Measurements from ENCODE around the gene AMDHD1. TPM values are rescaled to one million over a fixed set of nuclear protein-coding genes. Genes with fewer than 3 reads are reported as not detected.

Gene AMDHD1
- total RNA-seq, 2 donors from 2014 or later: 0.34 to 0.82 TPM

Other genes with a start within 250 kb of the AMDHD1 start
- 10 to 100 TPM; 63.3 to 81.4 TPM for gene NTN4, start 152.6 kb upstream of the AMDHD1 start, total RNA-seq
- gene SNRPF, start 84.4 kb upstream of the AMDHD1 start, total RNA-seq: 10 to 100 TPM; 12.9 to 15.8 TPM
- gene CCDC38, start 717 bp upstream of the AMDHD1 start, total RNA-seq: under 1 TPM in 1 of 2 donors, not detected in 1; 0.24 TPM
- under 1 TPM; 0.26 to 0.27 TPM for gene HAL, start 53.0 kb downstream of the AMDHD1 start, total RNA-seq
- 10 to 100 TPM; 35.3 to 40.3 TPM for gene LTA4H, start 92.3 kb downstream of the AMDHD1 start, total RNA-seq